Left renal cortex interstitium (tissue), 4 donors: ENCODE data around the gene PRELP. TPM values are rescaled to one million over a fixed set of nuclear protein-coding genes. Genes with fewer than 3 reads are reported as not detected.
"Not testable (repeated sequence)": the region's sequence is repeated elsewhere in the genome, so short reads cannot be mapped to it uniquely, and the experiment has no call there.

ENCODE experiments used
- DNase-seq, 4 donors: peaks; one replicate each; pipeline ENCODE4 v3.0.0-alpha.2; 2013; ENCODE audit warnings: low read depth in 4 of 4, low spot score in 2 of 4, missing footprints in 1 of 4
- polyA plus RNA-seq, 4 donors: library from polyadenylated mRNA; unstranded; fragments of 120-200 nt; gene quantifications; one replicate each; pipeline ENCODE4 v1.2.1, GENCODE V29; 2013; ENCODE audit not compliant: insufficient read length in 4 of 4

PRELP gene
- polyA plus RNA-seq, 4 donors, result 2.0 to 5.5 (median 4.0) TPM

GRCh38 chr1:203453016-203453415, 22.6 kb upstream of the PRELP start:
- no peak for DNase-seq

- DNase-seq, result no peak
Observed at GRCh38 chr1:203453616-203454015, 22.0 kb upstream of the PRELP start.

- no peak for DNase-seq
Observed at GRCh38 chr1:203454986-203455471, 20.6 kb upstream of the PRELP start.

- no peak for DNase-seq
Observed at GRCh38 chr1:203455706-203456105, 19.9 kb upstream of the PRELP start.

GRCh38 chr1:203456577-203456976, 19.0 kb upstream of the PRELP start:
- DNase-seq, result no peak

- DNase-seq, result no peak
Observed at GRCh38 chr1:203458078-203458477, 17.5 kb upstream of the PRELP start.

- no peak for DNase-seq
Observed at GRCh38 chr1:203459671-203460201, 15.9 kb upstream of the PRELP start.

GRCh38 chr1:203461717-203462116, 13.9 kb upstream of the PRELP start:
- DNase-seq, result no peak

- no peak for DNase-seq
Observed at GRCh38 chr1:203462143-203462542, 13.5 kb upstream of the PRELP start.

GRCh38 chr1:203462878-203463277, 12.7 kb upstream of the PRELP start:
- DNase-seq, result no peak

GRCh38 chr1:203463469-203464062, 12.0 kb upstream of the PRELP start:
- no peak for DNase-seq

GRCh38 chr1:203464226-203464625, 11.4 kb upstream of the PRELP start:
- no peak for DNase-seq

- DNase-seq, result no peak
Observed at GRCh38 chr1:203464743-203465142, 10.9 kb upstream of the PRELP start.

GRCh38 chr1:203465146-203465798, 10.3 kb upstream of the PRELP start:
- no peak for DNase-seq

GRCh38 chr1:203465948-203466347, 9.7 kb upstream of the PRELP start:
- peak in 1 of 4 donors; percentile 72 for DNase-seq

- DNase-seq, result not testable (repeated sequence)
Observed at GRCh38 chr1:203466906-203467549, 8.6 kb upstream of the PRELP start.

- DNase-seq, result no peak
Observed at GRCh38 chr1:203467550-203467921, 8.1 kb upstream of the PRELP start.

GRCh38 chr1:203468326-203468725, 7.3 kb upstream of the PRELP start:
- no peak for DNase-seq

- no peak for DNase-seq
Observed at GRCh38 chr1:203470240-203470639, 5.4 kb upstream of the PRELP start.

GRCh38 chr1:203471841-203472240, 3.8 kb upstream of the PRELP start:
- DNase-seq, result no peak

- DNase-seq, result no peak
Observed at GRCh38 chr1:203473281-203473680, 2.3 kb upstream of the PRELP start.
